Large intestine (tissue), 3 donors: Measurements from ENCODE around the gene NPEPPS. TPM values are rescaled to one million over a fixed set of nuclear protein-coding genes. Genes with fewer than 3 reads are reported as not detected.

Source experiments
- DNase-seq, 2 donors: peaks; one replicate each; pipeline versions ENCODE4 v3.0.0 to v3.0.0-alpha.2; 2013
- H3K27ac ChIP-seq: one replicate; pipeline ENCODE4 v1.5.1; 2013; ENCODE audit warnings: low read length
- H3K27me3 ChIP-seq: 2 replicates; pipeline ENCODE4 v1.6.1; 2013; ENCODE audit warnings: low read length; ENCODE audit not compliant: control insufficient read depth, insufficient read depth
- H3K36me3 ChIP-seq: 2 replicates; pipeline ENCODE4 v1.6.1; 2013; ENCODE audit warnings: low read length; ENCODE audit not compliant: control insufficient read depth, insufficient read depth
- H3K4me1 ChIP-seq: one replicate; pipeline ENCODE4 v1.6.1; 2013; ENCODE audit warnings: low read length; ENCODE audit not compliant: control insufficient read depth, insufficient read depth
- H3K4me3 ChIP-seq: one replicate; pipeline ENCODE4 v1.5.1; 2013; ENCODE audit warnings: low read length
- H3K9me3 ChIP-seq: one replicate; pipeline ENCODE4 v1.6.1; 2013; ENCODE audit warnings: mild to moderate bottlenecking, low read depth, low read length, moderate library complexity; ENCODE audit not compliant: control insufficient read depth
- WGBS: methylation state at CpG from one replicate; pipeline ENCODE4 v1.1.5; 2013; ENCODE audit warnings: low lambda C conversion rate; ENCODE audit not compliant: insufficient coverage; 5-methylcytosine and 5-hydroxymethylcytosine counted together
- polyA plus RNA-seq: library from polyadenylated mRNA; unstranded; fragments of 120-200 nt; gene quantifications from one replicate; pipeline ENCODE4 v1.2.1, GENCODE V29; 2013

Gene NPEPPS
- polyA plus RNA-seq, 1 donor = 111 TPM

GRCh38 chr17:47660064-47660492 is 129.2 kb downstream of the NPEPPS start:
- Histone ChIP-seq H3K9me3 (no peaks in the 10 kb centered on the region), H3K27me3 (no peaks in the 10 kb centered on the region), H3K4me1 (no peaks in the 10 kb centered on the region), H3K4me3 (no peak overlapping the region), H3K27ac (peak overlapping the region; percentile 35), H3K36me3 (peaks cover 85% of the 10 kb centered on the region)
- DNase-seq = peak in 1 of 2 donors; percentile 45
- WGBS = 43% methylated on average over 5 of the region's 6 CpGs

DNA sequence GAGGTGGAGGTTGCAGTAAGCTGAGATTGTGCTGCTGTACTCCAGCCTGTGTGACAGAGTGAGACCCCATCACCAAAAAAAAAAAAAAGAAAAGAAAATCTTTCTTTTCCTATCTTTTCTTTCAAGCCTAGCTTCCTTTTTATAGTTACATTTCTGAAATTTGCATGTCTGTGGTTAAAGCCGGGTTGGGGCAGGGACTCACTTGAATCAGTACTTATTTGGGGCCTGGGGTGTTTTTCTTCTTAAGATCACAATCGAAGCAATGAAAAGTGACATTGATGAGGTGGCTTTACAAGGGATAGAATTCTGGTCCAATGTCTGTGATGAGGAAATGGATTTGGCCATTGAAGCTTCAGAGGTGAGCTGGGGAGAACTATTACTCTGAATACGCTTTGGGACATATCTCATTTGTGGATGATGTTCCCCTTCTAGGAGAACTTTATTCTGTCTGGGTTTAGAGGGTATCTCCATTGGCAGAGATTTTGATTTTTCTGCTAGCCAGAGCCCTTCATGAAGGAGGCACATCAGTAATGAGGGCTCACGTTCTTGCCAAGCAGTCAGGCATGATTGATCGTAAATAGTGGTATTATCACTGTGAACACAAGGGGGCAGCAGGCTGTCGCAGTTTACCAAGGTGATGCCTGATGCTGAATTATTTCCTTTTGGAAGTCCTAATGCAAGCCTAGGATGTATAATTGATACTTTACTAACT is 133.2 kb downstream of the NPEPPS start:
- Histone ChIP-seq H3K4me3 (no peak overlapping the region), H3K9me3 (no peaks in the 10 kb centered on the region), H3K27me3 (no peaks in the 10 kb centered on the region), H3K27ac (no peak overlapping the region), H3K36me3 (peaks cover 80% of the 10 kb centered on the region), H3K4me1 (no peaks in the 10 kb centered on the region)
- WGBS = no CpG with 5 or more reads among the region's 6 CpGs
- peak; percentile 36 to 49 for DNase-seq

DNA sequence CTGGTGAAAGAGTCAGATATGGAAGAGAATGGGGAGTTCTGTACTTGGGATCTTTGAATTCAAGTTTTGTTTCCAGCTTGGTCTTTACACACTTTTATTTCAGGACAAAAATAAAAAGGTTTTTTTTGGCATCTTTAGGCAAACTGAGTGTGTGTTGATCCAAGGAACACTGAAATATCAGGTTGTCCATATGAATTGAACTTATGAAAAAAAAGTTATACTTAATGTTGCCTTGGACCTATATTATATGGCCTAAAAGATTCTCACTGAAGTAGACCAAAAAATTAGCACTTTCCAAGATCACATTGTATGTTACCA is 133.7 kb downstream of the NPEPPS start:
- H3K36me3 ChIP-seq = peaks cover 83% of the 10 kb centered on the region
- no peak overlapping the region for H3K27ac ChIP-seq
- DNase-seq = no peak
- H3K27me3 ChIP-seq = no peaks in the 10 kb centered on the region
- no peaks in the 10 kb centered on the region for H3K4me1 ChIP-seq
- no peak overlapping the region for H3K4me3 ChIP-seq
- no peaks in the 10 kb centered on the region for H3K9me3 ChIP-seq

DNA sequence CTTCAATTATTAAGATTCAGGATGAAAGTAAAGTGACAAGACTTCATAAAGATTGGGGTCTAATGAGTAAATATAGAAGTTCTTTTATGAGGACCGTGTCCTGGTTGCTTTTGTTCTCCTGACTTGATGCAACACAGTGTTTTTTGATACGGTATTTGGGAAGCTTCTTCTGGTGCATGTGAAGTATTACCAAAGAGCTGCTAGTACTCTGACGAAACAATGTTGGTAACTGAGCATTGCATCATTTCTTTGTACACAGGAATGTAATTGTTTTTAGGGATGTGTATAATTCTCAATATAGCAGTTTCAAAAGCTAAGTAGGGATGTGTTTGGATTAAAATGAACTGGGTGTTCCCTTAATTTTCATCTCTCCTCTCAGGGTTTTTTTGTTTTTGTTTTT is 134.7 kb downstream of the NPEPPS start:
- Histone ChIP-seq H3K4me3 (no peak overlapping the region), H3K9me3 (no peaks in the 10 kb centered on the region), H3K36me3 (peaks cover 90% of the 10 kb centered on the region), H3K4me1 (no peaks in the 10 kb centered on the region), H3K27ac (no peak overlapping the region), H3K27me3 (no peaks in the 10 kb centered on the region)
- no peak for DNase-seq
- WGBS = 100% methylated on average over 2 of the region's 3 CpGs

DNA sequence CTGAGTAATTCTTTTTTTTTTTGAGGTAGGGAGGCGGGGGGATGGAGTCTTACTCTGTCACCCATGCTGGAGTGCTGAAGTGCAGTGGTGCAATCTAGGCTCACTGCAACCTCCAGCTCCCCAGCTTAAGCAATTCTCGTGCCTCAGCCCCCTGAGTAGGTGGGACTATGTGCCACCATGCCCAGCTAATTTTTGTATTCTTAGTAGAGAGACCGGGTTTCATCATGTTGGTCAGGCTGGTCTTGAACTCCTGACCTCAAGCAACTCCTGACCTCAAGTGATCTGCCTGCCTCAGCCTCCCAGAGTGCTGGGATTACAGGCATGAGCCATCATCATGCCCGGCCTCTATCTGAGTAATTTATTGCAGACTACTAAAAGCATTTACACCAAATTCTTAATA is 138.2 kb downstream of the NPEPPS start:
- no peak overlapping the region for H3K27ac ChIP-seq
- H3K27me3 ChIP-seq = no peaks in the 10 kb centered on the region
- H3K9me3 ChIP-seq = no peaks in the 10 kb centered on the region
- peaks cover 88% of the 10 kb centered on the region for H3K36me3 ChIP-seq
- H3K4me3 ChIP-seq = no peak overlapping the region
- no peak for DNase-seq
- 100% methylated on average over 1 of the region's 4 CpGs for WGBS
- H3K4me1 ChIP-seq = no peaks in the 10 kb centered on the region

GRCh38 chr17:47670064-47670463 is 139.2 kb downstream of the NPEPPS start:
- 27% methylated on average over 1 of the region's 1 CpG for WGBS
- no peaks in the 10 kb centered on the region for H3K9me3 ChIP-seq
- H3K27me3 ChIP-seq = no peaks in the 10 kb centered on the region
- peaks cover 89% of the 10 kb centered on the region for H3K36me3 ChIP-seq
- DNase-seq = no peak
- H3K4me1 ChIP-seq = no peaks in the 10 kb centered on the region
- no peak overlapping the region for H3K4me3 ChIP-seq
- H3K27ac ChIP-seq = no peak overlapping the region

Other genes with a start within 250 kb of the NPEPPS start
- gene EFCAB13, start 207.2 kb upstream of the NPEPPS start, polyA plus RNA-seq = 9.4 TPM
- gene KPNB1, start 118.8 kb downstream of the NPEPPS start, polyA plus RNA-seq = 164 TPM
- 11.5 TPM for gene TBKBP1, start 163.1 kb downstream of the NPEPPS start, polyA plus RNA-seq
- 0.28 TPM for gene TBX21, start 202.1 kb downstream of the NPEPPS start, polyA plus RNA-seq